GM10847 (cell line): Measurements from ENCODE around the gene CIITA.

Experiments used
- POLR2A ChIP-seq: IDR thresholded peaks from 2 replicates; pipeline ENCODE4 v1.6.1; 2011; ENCODE audit not compliant: insufficient read length; ENCODE audit errors: extremely low read depth

CIITA gene

DNA sequence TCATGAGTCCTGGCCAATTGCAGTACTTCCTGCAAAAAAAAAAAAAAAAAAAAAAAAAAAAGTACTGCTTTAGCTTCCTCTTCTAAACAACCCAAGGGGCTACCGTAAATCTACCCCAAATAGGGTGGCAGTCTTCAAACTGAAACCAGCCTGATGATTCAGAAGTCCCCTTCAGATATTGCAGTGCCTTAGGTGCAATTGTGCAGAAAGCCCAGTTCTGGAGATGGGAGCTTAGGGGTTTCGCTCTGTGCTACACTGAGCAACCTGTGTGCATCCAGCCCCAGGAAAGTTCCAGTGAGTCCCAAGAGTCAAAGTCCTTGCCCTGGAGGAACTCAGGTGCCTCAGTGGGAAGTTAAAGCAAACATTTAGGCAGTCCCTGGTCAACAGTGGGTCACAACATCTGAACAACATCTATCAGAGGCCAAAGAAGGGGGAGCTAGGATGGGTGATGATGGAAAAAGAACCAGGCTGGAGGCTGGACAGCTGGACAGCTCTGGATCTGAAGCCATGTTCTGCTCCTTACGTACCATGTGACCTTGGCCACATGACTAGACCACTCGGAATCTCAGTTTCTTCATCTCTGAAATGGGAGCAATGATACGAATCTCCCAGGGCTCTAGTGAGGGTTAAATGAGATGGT lies 6.7 kb upstream of the CIITA start:
- TF ChIP-seq POLR2A: no peak

GRCh38 chr16:10870808-10871156 lies 6.2 kb upstream of the CIITA start:
- TF ChIP-seq POLR2A: no peak

- no peak for TF ChIP-seq POLR2A
These were observed 5.6 kb upstream of the CIITA start for GRCh38 chr16:10871157-10871991.

DNA sequence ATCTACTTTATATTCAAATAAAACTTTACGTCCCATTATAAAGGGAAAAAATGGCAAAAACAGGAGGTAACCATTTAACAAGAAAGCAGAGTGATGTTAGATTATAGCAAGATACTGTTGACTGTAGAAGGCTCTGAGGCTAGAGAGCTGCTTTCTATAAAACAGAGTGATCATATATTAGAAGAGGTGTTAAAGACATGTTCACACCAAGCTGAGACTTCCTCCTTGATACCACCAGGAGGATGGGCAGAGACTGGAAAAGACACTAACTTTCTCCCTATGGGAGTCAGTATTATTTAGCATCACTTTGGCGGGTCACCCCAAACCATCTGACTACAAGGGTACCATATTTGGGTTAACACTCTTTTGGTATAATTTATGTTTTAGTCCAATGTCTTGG lies 687 bp upstream of the CIITA start:
- no peak for TF ChIP-seq POLR2A

GRCh38 chr16:10877472-10877946 lies 507 bp downstream of the CIITA start:
- no peak for TF ChIP-seq POLR2A

DNA sequence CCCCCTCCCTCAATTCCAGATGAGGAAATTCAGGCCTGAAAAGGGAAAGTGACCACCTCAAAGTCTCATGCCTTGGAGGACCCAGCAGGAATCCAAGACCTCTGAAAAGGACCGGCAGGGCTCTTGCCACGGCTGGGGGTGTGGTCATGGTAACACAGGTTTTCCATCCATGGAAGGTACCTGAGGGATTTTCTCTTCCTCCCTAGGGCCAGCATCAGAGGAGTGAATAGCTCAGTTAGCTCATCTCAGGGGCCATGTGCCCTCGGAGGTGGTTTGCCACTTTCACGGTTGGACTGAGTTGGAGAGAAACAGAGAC lies 1.3 kb downstream of the CIITA start:
- no peak for TF ChIP-seq POLR2A

DNA sequence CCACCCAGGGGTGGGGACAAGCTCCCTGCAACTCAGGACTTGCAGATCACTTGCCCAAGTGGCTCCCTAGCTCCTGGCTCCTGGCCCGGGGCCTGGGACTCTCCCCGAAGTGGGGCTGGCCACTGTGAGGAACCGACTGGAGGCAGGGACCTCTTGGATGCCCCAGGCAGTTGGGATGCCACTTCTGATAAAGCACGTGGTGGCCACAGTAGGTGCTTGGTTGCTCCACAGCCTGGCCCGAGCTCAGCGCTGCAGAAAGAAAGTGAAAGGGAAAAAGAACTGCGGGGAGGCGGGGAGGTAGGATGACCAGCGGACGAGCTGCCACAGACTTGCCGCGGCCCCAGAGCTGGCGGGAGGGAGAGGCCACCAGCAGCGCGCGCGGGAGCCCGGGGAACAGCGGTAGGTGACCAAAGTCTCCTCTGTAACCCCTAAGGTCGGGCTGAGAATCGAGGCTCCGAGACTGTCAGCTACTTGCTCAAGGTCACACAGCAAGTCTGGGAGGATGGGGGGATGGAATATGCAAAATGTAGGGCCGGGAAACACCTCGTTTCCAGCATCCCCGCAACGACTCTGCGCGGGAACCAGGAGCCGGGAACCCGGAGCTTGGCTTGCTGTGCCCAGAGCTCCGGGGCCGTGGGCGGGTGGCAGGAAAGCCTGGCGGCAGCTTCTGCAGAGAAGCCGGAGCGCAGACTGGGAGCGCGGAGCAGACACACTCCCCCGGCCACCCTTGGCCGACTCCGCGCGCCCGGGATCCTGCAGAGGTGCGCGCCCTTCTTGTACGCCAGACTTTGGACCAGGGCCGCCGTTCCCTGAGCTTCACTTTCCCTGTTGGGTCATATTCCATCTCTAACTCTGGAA lies 1.9 kb downstream of the CIITA start:
- TF ChIP-seq POLR2A: peak; percentile 36

DNA sequence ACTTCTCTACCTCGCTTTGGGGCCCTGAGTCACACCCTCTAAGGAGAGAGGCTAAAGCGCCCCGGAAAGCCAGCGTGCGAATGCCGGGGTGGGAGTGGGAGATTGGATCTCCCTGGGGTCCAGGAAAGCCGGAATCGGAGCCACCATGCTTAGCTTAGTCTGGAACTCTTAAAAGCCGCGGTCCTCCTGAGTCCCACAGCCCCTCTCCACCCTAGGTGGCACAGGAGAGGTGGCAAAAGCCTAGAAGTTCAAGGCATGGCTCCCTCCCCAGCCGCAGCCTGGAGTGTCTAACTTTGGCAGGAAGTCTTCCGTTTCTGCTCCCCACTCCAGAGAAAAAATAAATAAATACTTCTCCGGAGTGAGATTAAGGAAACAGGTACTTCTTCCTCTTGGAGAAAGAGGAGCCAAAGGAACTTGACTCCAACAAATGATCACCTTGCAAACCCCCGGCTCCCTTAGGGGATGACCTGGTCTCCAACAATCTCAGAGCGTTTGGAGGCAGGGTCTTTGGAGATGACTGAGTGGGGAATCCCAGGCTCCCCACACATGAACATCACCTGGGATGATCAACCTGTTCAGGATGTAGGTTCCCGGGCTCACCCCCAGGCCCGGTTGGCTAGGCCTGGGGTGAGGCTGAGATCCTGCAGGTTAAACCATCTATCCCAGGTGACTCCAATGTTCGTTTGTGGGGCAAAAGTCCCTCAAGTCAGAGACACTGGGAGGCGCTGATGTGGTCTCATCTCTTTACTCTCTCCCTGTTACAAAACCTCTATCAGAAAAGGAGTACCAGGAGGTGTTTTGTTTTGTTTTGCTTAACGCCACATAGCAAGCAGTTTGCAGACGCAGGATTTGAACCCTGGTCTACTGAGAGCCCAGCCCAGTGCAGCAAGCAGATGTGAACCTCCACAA lies 2.9 kb downstream of the CIITA start:
- TF ChIP-seq POLR2A: no peak

- no peak for TF ChIP-seq POLR2A
These were observed 3.8 kb downstream of the CIITA start for GRCh38 chr16:10880594-10881452.

DNA sequence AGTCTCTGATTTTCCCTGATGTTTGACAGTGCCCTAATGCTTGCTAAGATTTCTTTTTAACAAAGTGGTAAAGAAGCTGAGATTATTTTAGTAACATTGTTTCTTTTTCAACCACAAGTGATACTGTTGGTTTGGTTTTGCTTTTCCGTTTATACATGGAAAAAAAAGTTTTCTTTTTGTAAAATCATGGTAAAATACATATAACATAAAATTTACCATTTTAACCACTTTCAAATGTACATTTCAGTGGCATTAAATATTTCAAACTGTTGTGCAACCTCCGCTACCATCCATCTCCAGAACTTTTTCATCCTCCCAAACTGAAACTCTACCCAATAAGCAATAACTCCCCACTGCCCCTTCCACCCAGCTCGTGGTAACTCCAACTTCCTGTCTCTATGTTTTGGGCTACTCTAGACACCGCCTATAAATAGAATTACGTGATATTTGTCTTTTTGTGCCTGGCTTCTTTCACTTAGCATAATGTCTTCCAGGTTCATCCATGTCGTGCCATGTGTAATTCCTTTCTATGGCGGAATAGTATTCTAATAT lies 4.6 kb downstream of the CIITA start:
- TF ChIP-seq POLR2A: no peak

DNA sequence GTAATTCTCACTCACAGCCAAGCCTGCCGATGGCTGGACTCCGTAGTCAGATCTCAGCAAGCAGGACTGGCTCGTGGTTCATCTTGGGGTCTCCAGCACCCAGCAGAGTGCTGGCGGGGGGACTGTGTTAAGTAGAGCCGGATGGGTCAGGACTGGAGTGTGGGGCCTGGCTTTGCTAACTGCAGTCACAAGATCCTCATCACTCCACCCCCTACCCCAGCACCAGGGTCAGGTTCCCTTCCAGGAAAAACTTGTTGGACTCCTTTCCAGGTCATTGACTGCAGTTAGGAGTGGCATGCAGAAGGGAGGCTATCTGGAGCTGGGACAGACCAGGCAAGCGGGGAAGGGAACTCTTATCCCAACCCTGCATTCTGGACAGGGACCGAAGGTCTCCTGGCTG lies 6.0 kb downstream of the CIITA start:
- no peak for TF ChIP-seq POLR2A

DNA sequence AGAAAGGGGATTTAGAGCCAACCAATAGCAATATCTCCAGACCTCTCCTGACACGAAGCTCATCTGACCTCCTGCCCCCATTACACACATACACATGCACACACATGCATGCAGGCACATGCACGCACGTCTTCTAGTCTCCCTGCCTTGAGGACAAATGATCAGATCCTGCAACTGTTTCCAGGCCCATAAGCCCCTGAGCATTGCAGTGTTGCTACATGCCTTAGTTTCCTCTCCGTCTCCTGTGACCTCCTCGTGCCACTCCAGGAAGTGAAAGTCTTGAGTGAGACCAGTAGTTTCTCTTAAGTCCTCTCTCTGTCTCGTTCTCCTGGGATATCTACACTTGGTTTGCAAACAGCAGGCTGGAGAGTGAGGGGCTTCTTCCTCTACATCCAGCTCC lies 8.2 kb downstream of the CIITA start:
- TF ChIP-seq POLR2A: no peak

- no peak for TF ChIP-seq POLR2A
These were observed 11.4 kb downstream of the CIITA start for GRCh38 chr16:10888320-10888937.
